SIG-M5 (cell line): ENCODE measurements around the gene OR10J4.
"Not testable (repeated sequence)": the region's sequence is repeated elsewhere in the genome, so short reads cannot be mapped to it uniquely, and the experiment has no call there.

Source experiments
- DNase-seq: peaks from one replicate; lab custom pipeline; 2025; lab: John Stamatoyannopoulos, UW

Gene OR10J4

GRCh38 chr1:159431904-159432303, at the start of gene OR10J4:
Gene OR10J4 (plus strand): TSS chr1:159432204.
- no peak for DNase-seq

GRCh38 chr1:159406821-159407220, 25.2 kb upstream of the OR10J4 start:
- no peak for DNase-seq

- no peak for DNase-seq
These were observed 23.1 kb upstream of the OR10J4 start for GRCh38 chr1:159408862-159409400.

- no peak for DNase-seq
These were observed 10.2 kb upstream of the OR10J4 start for GRCh38 chr1:159421821-159422220.

- no peak for DNase-seq
These were observed 3.5 kb upstream of the OR10J4 start for GRCh38 chr1:159428536-159428935.

- no peak for DNase-seq
These were observed 2.7 kb upstream of the OR10J4 start for GRCh38 chr1:159429074-159429861.

- DNase-seq = no peak
These were observed 1.0 kb upstream of the OR10J4 start for GRCh38 chr1:159430985-159431384.

GRCh38 chr1:159436469-159436868, 4.5 kb downstream of the OR10J4 start:
- DNase-seq = no peak

- no peak for DNase-seq
These were observed 7.4 kb downstream of the OR10J4 start, which contains the start of gene OR10J1 for GRCh38 chr1:159439422-159439821. Gene OR10J1 (plus strand): TSS chr1:159439722. CDS start chr1:159439792, 70 bp downstream.

GRCh38 chr1:159441360-159441759, 9.4 kb downstream of the OR10J4 start:
- peak; percentile 29 for DNase-seq

- no peak for DNase-seq
These were observed 10.4 kb downstream of the OR10J4 start for GRCh38 chr1:159442428-159442827.

- no peak for DNase-seq
These were observed 11.2 kb downstream of the OR10J4 start for GRCh38 chr1:159443066-159443750.

- no peak for DNase-seq
These were observed 12.5 kb downstream of the OR10J4 start for GRCh38 chr1:159444511-159444910.

GRCh38 chr1:159448181-159448580, 16.2 kb downstream of the OR10J4 start:
- no peak for DNase-seq

- DNase-seq = not testable (repeated sequence)
These were observed 17.6 kb downstream of the OR10J4 start for GRCh38 chr1:159449605-159450004.

- no peak for DNase-seq
These were observed 27.5 kb downstream of the OR10J4 start for GRCh38 chr1:159459551-159459950.

GRCh38 chr1:159465191-159465603, 33.2 kb downstream of the OR10J4 start:
- DNase-seq = no peak

- DNase-seq = no peak
These were observed 36.3 kb downstream of the OR10J4 start for GRCh38 chr1:159468321-159468720.

GRCh38 chr1:159469921-159470533, 38.0 kb downstream of the OR10J4 start:
- no peak for DNase-seq

GRCh38 chr1:159473335-159473734, 41.3 kb downstream of the OR10J4 start:
- DNase-seq = no peak

GRCh38 chr1:159474926-159475325, 42.9 kb downstream of the OR10J4 start:
- no peak for DNase-seq
